Nephron (organoid): Measurements from ENCODE around the gene CLDN18.

Experiments
- H3K27ac Mint-ChIP-seq, 3 experiments: 2 replicates each; pipeline ENCODE4 v1.8.0; 2020; ENCODE audit warnings: mixed read lengths in 3 of 3, mild to moderate bottlenecking in 2 of 3, moderate library complexity in 1 of 3
- H3K27me3 Mint-ChIP-seq: 2 replicates; pipeline ENCODE4 v1.8.0; 2021; ENCODE audit warnings: low read depth, mild to moderate bottlenecking, moderate library complexity, mixed read lengths
- H3K36me3 Mint-ChIP-seq: 2 replicates; pipeline ENCODE4 v1.8.0; 2020; ENCODE audit warnings: low read depth, mixed read lengths
- H3K4me1 Mint-ChIP-seq: 2 replicates; pipeline ENCODE4 v1.8.0; 2020; ENCODE audit warnings: mixed read lengths
- H3K4me3 Mint-ChIP-seq, 3 experiments: 2 replicates each; pipeline ENCODE4 v1.8.0; 2020; ENCODE audit warnings: mild to moderate bottlenecking in 3 of 3, mixed read lengths in 3 of 3, moderate library complexity in 2 of 3
- H3K9me3 Mint-ChIP-seq: 2 replicates; pipeline ENCODE4 v1.8.0; 2020; ENCODE audit warnings: mixed read lengths
- CTCF ChIP-seq, 3 experiments: fragments of 200-600 bp; sonication (generic); IDR thresholded peaks; one replicate each; pipeline ENCODE4 v1.5.0; 2021; ENCODE audit warnings: antibody characterized with exemption in 3 of 3; ENCODE audit not compliant: unreplicated experiment in 3 of 3

Gene CLDN18

GRCh38 chr3:137998121-137999042, 11.6 kb upstream of the CLDN18 start:
- Mint-ChIP-seq H3K27me3 (peaks cover 4% of the 10 kb centered on the region), H3K4me1 (no peaks in the 10 kb centered on the region), H3K27ac (no peak overlapping the region), H3K4me3 (no peak overlapping the region), H3K36me3 (no peaks in the 10 kb centered on the region), H3K9me3 (peaks cover 22% of the 10 kb centered on the region)
- no peak for TF ChIP-seq CTCF (IDR thresholded peaks at IDR 0.05; ENCODE audit: unreplicated experiment in 3 of 3)

- TF ChIP-seq CTCF (IDR thresholded peaks at IDR 0.05; ENCODE audit: unreplicated experiment in 3 of 3), result no peak
- no peak overlapping the region for H3K27ac Mint-ChIP-seq
- H3K9me3 Mint-ChIP-seq, result no peaks in the 10 kb centered on the region
- H3K4me1 Mint-ChIP-seq, result no peaks in the 10 kb centered on the region
- H3K27me3 Mint-ChIP-seq, result peaks cover 4% of the 10 kb centered on the region
- H3K4me3 Mint-ChIP-seq, result no peak overlapping the region
- no peaks in the 10 kb centered on the region for H3K36me3 Mint-ChIP-seq
These were observed 6.9 kb upstream of the CLDN18 start for GRCh38 chr3:138003069-138003468.

GRCh38 chr3:138005627-138006026, 4.3 kb upstream of the CLDN18 start:
- no peaks in the 10 kb centered on the region for H3K36me3 Mint-ChIP-seq
- H3K9me3 Mint-ChIP-seq, result no peaks in the 10 kb centered on the region
- no peak overlapping the region for H3K4me3 Mint-ChIP-seq
- H3K4me1 Mint-ChIP-seq, result no peaks in the 10 kb centered on the region
- H3K27ac Mint-ChIP-seq, result no peak overlapping the region
- no peak for TF ChIP-seq CTCF (IDR thresholded peaks at IDR 0.05; ENCODE audit: unreplicated experiment in 3 of 3)
- H3K27me3 Mint-ChIP-seq, result no peaks in the 10 kb centered on the region

GRCh38 chr3:138007898-138008297, 2.1 kb upstream of the CLDN18 start:
- H3K4me3 Mint-ChIP-seq, result no peak overlapping the region
- no peaks in the 10 kb centered on the region for H3K4me1 Mint-ChIP-seq
- TF ChIP-seq CTCF (IDR thresholded peaks at IDR 0.05; ENCODE audit: unreplicated experiment in 3 of 3), result no peak

GRCh38 chr3:138010273-138010590, 267 bp downstream of the CLDN18 start:
- H3K27ac Mint-ChIP-seq, result no peak overlapping the region
- H3K27me3 Mint-ChIP-seq, result no peaks in the 10 kb centered on the region
- H3K4me1 Mint-ChIP-seq, result no peaks in the 10 kb centered on the region
- no peaks in the 10 kb centered on the region for H3K9me3 Mint-ChIP-seq
- no peaks in the 10 kb centered on the region for H3K36me3 Mint-ChIP-seq
- no peak overlapping the region for H3K4me3 Mint-ChIP-seq
- TF ChIP-seq CTCF (IDR thresholded peaks at IDR 0.05; ENCODE audit: unreplicated experiment in 3 of 3), result no peak

More at GRCh38 chr3:138007898-138008297, 2.1 kb upstream of the CLDN18 start:
- Mint-ChIP-seq H3K27me3 (no peaks in the 10 kb centered on the region), H3K9me3 (no peaks in the 10 kb centered on the region), H3K27ac (no peak overlapping the region), H3K36me3 (no peaks in the 10 kb centered on the region)

- Mint-ChIP-seq H3K4me3 (no peak overlapping the region), H3K4me1 (no peaks in the 10 kb centered on the region), H3K27ac (no peak overlapping the region), H3K36me3 (no peaks in the 10 kb centered on the region), H3K9me3 (no peaks in the 10 kb centered on the region), H3K27me3 (no peaks in the 10 kb centered on the region)
- TF ChIP-seq CTCF (IDR thresholded peaks at IDR 0.05; ENCODE audit: unreplicated experiment in 3 of 3), result no peak
These were observed 1.8 kb downstream of the CLDN18 start for GRCh38 chr3:138011722-138012121.
